Mesendoderm (in vitro differentiated cells): Measurements from ENCODE around the gene MLLT6.

ENCODE experiments used
- DNase-seq: peaks from one replicate; pipeline ENCODE4 v3.0.0; 2013
- H2AK5ac ChIP-seq: 2 replicates; pipeline ENCODE4 v1.6.1; 2013; ENCODE audit warnings: low read length, inconsistent platforms
- H2BK120ac ChIP-seq: 2 replicates; pipeline ENCODE4 v1.6.1; 2013; ENCODE audit warnings: low read depth, mild to moderate bottlenecking, low read length, moderate library complexity, mixed read lengths
- H2BK15ac ChIP-seq: replicated peaks from 2 replicates; pipeline ENCODE4 v1.6.1; 2013; ENCODE audit warnings: low read depth, mild to moderate bottlenecking, moderate library complexity
- H2BK5ac ChIP-seq: 2 replicates; pipeline ENCODE4 v1.6.1; 2013; ENCODE audit warnings: low read length, inconsistent platforms
- H3K18ac ChIP-seq: 2 replicates; pipeline ENCODE4 v1.6.1; 2013; ENCODE audit warnings: mild to moderate bottlenecking, low read length, mixed read lengths
- H3K23ac ChIP-seq: one replicate; pipeline ENCODE4 v1.6.1; 2013; ENCODE audit warnings: low read length
- H3K27ac ChIP-seq: 2 replicates; pipeline ENCODE4 v1.5.1; 2013; ENCODE audit warnings: low read depth, mild to moderate bottlenecking, inconsistent platforms, low read length, moderate library complexity
- H3K27me3 ChIP-seq: 2 replicates; pipeline ENCODE4 v1.6.1; 2013; ENCODE audit warnings: low read length, control low read depth, mild to moderate bottlenecking, inconsistent platforms; ENCODE audit not compliant: insufficient read depth, poor library complexity
- H3K36me3 ChIP-seq: 2 replicates; pipeline ENCODE4 v1.6.1; 2013; ENCODE audit warnings: low read length, inconsistent platforms; ENCODE audit not compliant: control insufficient read depth, insufficient read depth
- H3K4ac ChIP-seq: one replicate; pipeline ENCODE4 v1.6.1; 2013; ENCODE audit warnings: low read depth, mild to moderate bottlenecking, low read length, moderate library complexity
- H3K4me1 ChIP-seq: 2 replicates; pipeline ENCODE4 v1.6.1; 2013; ENCODE audit warnings: low read depth, low read length, inconsistent platforms; ENCODE audit not compliant: control insufficient read depth
- H3K4me2 ChIP-seq: 2 replicates; pipeline ENCODE4 v1.6.1; 2013; ENCODE audit warnings: low read length
- H3K4me3 ChIP-seq: 2 replicates; pipeline ENCODE4 v1.5.1; 2013; ENCODE audit warnings: mild to moderate bottlenecking, low read length
- H3K56ac ChIP-seq: one replicate; pipeline ENCODE4 v1.6.1; 2013; ENCODE audit warnings: low read length
- H3K79me1 ChIP-seq: 2 replicates; pipeline ENCODE4 v1.6.1; 2013; ENCODE audit warnings: low read length, inconsistent platforms
- H3K79me2 ChIP-seq: 2 replicates; pipeline ENCODE4 v1.6.1; 2013; ENCODE audit warnings: mild to moderate bottlenecking, low read length; ENCODE audit not compliant: control insufficient read depth, insufficient read depth
- H3K9ac ChIP-seq: 2 replicates; pipeline ENCODE4 v1.6.1; 2013; ENCODE audit warnings: low read length, inconsistent platforms
- H4K5ac ChIP-seq: one replicate; pipeline ENCODE4 v1.6.1; 2013; ENCODE audit warnings: low read length
- H4K8ac ChIP-seq: one replicate; pipeline ENCODE4 v1.6.1; 2013; ENCODE audit warnings: low read depth, mild to moderate bottlenecking, control low read depth, low read length, moderate library complexity
- WGBS: extraction: QIAGEN DNeasy Blood & Tissue Kit; methylation state at CpG from one replicate; pipeline ENCODE4 v1.1.7; 2013; ENCODE audit warnings: low lambda C conversion rate, missing lambda C conversion rate; ENCODE audit not compliant: insufficient coverage; ENCODE audit errors: extremely low coverage; 5-methylcytosine and 5-hydroxymethylcytosine counted together

MLLT6 gene

GRCh38 chr17:38709864-38710603, 5.0 kb downstream of the MLLT6 start:
- Histone ChIP-seq H3K4me2 (no peak overlapping the region), H2BK5ac (no peak overlapping the region), H3K79me2 (no peaks in the 10 kb centered on the region), H3K18ac (no peak overlapping the region), H3K4ac (no peak overlapping the region), H3K4me3 (no peak overlapping the region), H3K56ac (no peak overlapping the region), H4K5ac (no peak overlapping the region), H3K4me1 (peaks cover 2% of the 10 kb centered on the region), H3K9ac (no peak overlapping the region), H3K36me3 (no peaks in the 10 kb centered on the region), H3K27ac (no peak overlapping the region), H2BK120ac (no peak overlapping the region), H2BK15ac (no peak overlapping the region), H4K8ac (no peak overlapping the region), H3K23ac (no peak overlapping the region), H3K27me3 (no peaks in the 10 kb centered on the region), H2AK5ac (no peak overlapping the region), H3K79me1 (peaks cover 2% of the 10 kb centered on the region)
- no CpG with 5 or more reads among the region's 13 CpGs for WGBS
- no peak for DNase-seq

DNA sequence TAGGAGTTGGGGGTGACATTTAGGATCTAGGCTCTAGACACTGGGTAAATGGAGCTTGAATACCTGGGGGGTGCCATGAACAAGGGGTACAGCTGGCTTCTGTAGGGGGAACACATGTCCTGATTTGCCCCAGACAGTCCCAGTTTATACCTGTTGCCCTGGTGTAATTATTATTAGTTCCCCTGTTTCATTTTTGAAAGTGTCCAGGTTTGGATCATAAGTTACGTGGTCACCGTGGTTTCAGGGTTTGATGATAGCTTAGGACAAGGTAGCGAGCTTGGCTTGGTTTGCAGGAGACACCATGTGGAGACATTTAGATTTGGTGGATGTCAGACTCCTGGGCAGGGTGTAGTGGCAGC, 5.5 kb downstream of the MLLT6 start:
- Histone ChIP-seq H2BK120ac (no peak overlapping the region), H3K4me2 (no peak overlapping the region), H3K79me2 (no peaks in the 10 kb centered on the region), H3K4me3 (no peak overlapping the region), H3K27ac (no peak overlapping the region), H3K79me1 (peaks cover 2% of the 10 kb centered on the region), H2AK5ac (no peak overlapping the region), H3K36me3 (no peaks in the 10 kb centered on the region), H3K23ac (no peak overlapping the region), H4K5ac (no peak overlapping the region), H3K18ac (no peak overlapping the region), H3K56ac (no peak overlapping the region), H3K4me1 (peaks cover 2% of the 10 kb centered on the region), H3K9ac (no peak overlapping the region), H3K27me3 (no peaks in the 10 kb centered on the region), H2BK15ac (no peak overlapping the region), H4K8ac (no peak overlapping the region), H2BK5ac (no peak overlapping the region), H3K4ac (no peak overlapping the region)
- no CpG with 5 or more reads among the region's 3 CpGs for WGBS
- DNase-seq = no peak

DNA sequence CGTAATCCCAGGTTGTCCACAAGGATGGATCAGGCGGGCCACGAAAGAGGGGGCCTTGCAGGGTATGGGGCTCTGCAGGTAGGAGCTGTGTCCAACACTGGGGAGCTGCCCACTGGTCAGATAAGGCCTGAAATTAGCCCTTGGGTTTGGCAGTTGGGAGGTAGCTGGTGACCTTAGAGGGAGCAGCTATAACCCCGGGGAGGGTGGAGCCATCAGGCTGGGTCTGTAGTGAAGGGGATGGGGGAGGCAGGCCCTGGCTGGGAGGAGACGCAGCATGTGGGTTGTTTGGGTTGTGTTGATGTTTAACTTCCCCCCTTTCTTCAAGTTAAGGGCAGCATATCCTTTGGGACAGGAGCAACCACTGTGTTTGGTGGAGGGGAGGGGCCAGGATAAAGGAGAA, 5.9 kb downstream of the MLLT6 start:
- no peak overlapping the region for H4K8ac ChIP-seq
- H3K23ac ChIP-seq = no peak overlapping the region
- H3K18ac ChIP-seq = no peak overlapping the region
- H3K79me2 ChIP-seq = no peaks in the 10 kb centered on the region
- H2BK5ac ChIP-seq = no peak overlapping the region
- peaks cover 2% of the 10 kb centered on the region for H3K79me1 ChIP-seq
- H3K4me1 ChIP-seq = peaks cover 2% of the 10 kb centered on the region
- H3K27me3 ChIP-seq = no peaks in the 10 kb centered on the region
- no peak overlapping the region for H2BK120ac ChIP-seq
- no peaks in the 10 kb centered on the region for H3K36me3 ChIP-seq
- H3K4ac ChIP-seq = no peak overlapping the region
- H3K56ac ChIP-seq = no peak overlapping the region
- no peak overlapping the region for H2BK15ac ChIP-seq
- H3K4me3 ChIP-seq = no peak overlapping the region
- no CpG with 5 or more reads among the region's 5 CpGs for WGBS
- no peak overlapping the region for H3K9ac ChIP-seq
- no peak overlapping the region for H3K27ac ChIP-seq
- DNase-seq = no peak
- H2AK5ac ChIP-seq = no peak overlapping the region
- no peak overlapping the region for H4K5ac ChIP-seq
- H3K4me2 ChIP-seq = no peak overlapping the region

GRCh38 chr17:38711792-38712571, 6.9 kb downstream of the MLLT6 start:
- no peak overlapping the region for H2BK120ac ChIP-seq
- no peak overlapping the region for H3K4me2 ChIP-seq
- no peak overlapping the region for H3K18ac ChIP-seq
- H3K23ac ChIP-seq = no peak overlapping the region
- H4K8ac ChIP-seq = no peak overlapping the region
- H3K9ac ChIP-seq = no peak overlapping the region
- H2BK15ac ChIP-seq = no peak overlapping the region
- H3K4ac ChIP-seq = no peak overlapping the region
- no peaks in the 10 kb centered on the region for H3K27me3 ChIP-seq
- no peak for DNase-seq
- H3K36me3 ChIP-seq = no peaks in the 10 kb centered on the region
- no peak overlapping the region for H4K5ac ChIP-seq
- H2BK5ac ChIP-seq = no peak overlapping the region
- no CpG with 5 or more reads among the region's 26 CpGs for whole genome bisulfite sequencing
- H3K56ac ChIP-seq = no peak overlapping the region
- no peaks in the 10 kb centered on the region for H3K79me2 ChIP-seq
- no peak overlapping the region for H3K27ac ChIP-seq
- peaks cover 2% of the 10 kb centered on the region for H3K79me1 ChIP-seq
- no peak overlapping the region for H2AK5ac ChIP-seq
- no peak overlapping the region for H3K4me3 ChIP-seq
- H3K4me1 ChIP-seq = peaks cover 2% of the 10 kb centered on the region

- no CpG with 5 or more reads among the region's 10 CpGs for WGBS
- Histone ChIP-seq H2BK120ac (no peak overlapping the region), H3K27me3 (no peaks in the 10 kb centered on the region), H3K27ac (no peak overlapping the region), H4K5ac (no peak overlapping the region), H3K4me3 (no peak overlapping the region), H3K4me2 (no peak overlapping the region), H3K4ac (no peak overlapping the region), H4K8ac (no peak overlapping the region), H3K36me3 (no peaks in the 10 kb centered on the region), H2AK5ac (no peak overlapping the region), H3K4me1 (no peaks in the 10 kb centered on the region), H3K56ac (no peak overlapping the region), H2BK5ac (no peak overlapping the region), H2BK15ac (no peak overlapping the region), H3K23ac (no peak overlapping the region), H3K79me2 (no peaks in the 10 kb centered on the region), H3K9ac (no peak overlapping the region), H3K18ac (no peak overlapping the region), H3K79me1 (no peaks in the 10 kb centered on the region)
- no peak for DNase-seq
Measured at GRCh38 chr17:38712593-38712992, 7.5 kb downstream of the MLLT6 start.
